ENCODE results near the gene EPAS1.

DNA sequence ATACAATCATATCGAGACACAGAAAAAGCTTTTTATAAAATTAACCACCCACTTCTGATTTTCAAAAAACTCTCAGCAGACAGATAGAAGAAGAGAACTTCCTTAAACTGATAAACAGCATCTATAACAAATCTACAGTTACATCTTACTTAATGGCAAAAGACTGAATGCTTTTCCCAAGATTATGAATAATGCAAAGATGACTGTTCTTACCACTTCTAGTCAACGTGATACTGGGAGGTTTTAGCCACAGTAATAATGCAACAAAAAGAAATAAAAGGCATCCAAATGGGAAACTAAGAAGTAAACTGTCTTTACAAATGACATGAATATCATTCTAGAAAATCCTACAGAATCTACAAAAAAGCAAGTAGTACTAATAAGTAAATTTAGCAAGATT, 124.2 kb downstream of the EPAS1 start:
- TF ChIP-seq POLR2A (IDR thresholded peaks at IDR 0.05; ENCODE audit: low read length) (no peak), GATA1 (IDR thresholded peaks at IDR 0.05; ENCODE audit: low read depth, low read length) (no peak)

All from erythroblast (primary cell).